Pancreas (tissue), 10 donors: ENCODE results near the gene ATG10. TPM values are rescaled to one million over a fixed set of nuclear protein-coding genes. Genes with fewer than 3 reads are reported as not detected.

Experiments used
- ATAC-seq, 4 donors: fragments of 200-7000 bp; cut with Tn5 transposase; one replicate each; pipeline versions ENCODE4 v1.8.0 to v1.9.1; 2020; ENCODE audit warnings: mild to moderate bottlenecking in 4 of 4, moderate library complexity in 4 of 4
- DNase-seq, 6 donors: peaks; one replicate each; pipeline ENCODE4 v3.0.0-alpha.2; 2020
- FAIRE-seq: peaks from 2 replicates; lab custom pipeline; 2012; peaks lifted over from hg19 to GRCh38; lab: Jason Lieb, UNC
- H3K27ac ChIP-seq, 4 donors: fragments of 200-600 bp; sonication (generic); 1 replicate in 3 of 4; 2 replicates in 1 of 4; pipeline versions ENCODE4 v1.5.0 to v1.8.0; 2020
- H3K27me3 ChIP-seq, 4 donors: fragments of 200-600 bp; one replicate each; pipeline ENCODE4 v1.8.0; 2021
- H3K36me3 ChIP-seq, 3 donors: fragments of 200-600 bp; sonication (generic) in 1 of 3; one replicate each; pipeline versions ENCODE4 v1.5.0 to v1.8.0; 2020 to 2021
- H3K4me1 ChIP-seq, 3 donors: fragments of 200-600 bp; one replicate each; pipeline ENCODE4 v1.8.0; 2021
- H3K4me3 ChIP-seq, 4 donors: fragments of 200-600 bp; sonication (generic) in 2 of 4; one replicate each; pipeline versions ENCODE4 v1.5.0 to v1.8.0; 2020 to 2021
- H3K9me3 ChIP-seq, 4 donors: fragments of 200-600 bp; one replicate each; pipeline ENCODE4 v1.8.0; 2021
- CTCF ChIP-seq, 4 donors: fragments of 200-600 bp; sonication (generic) in 3 of 4; IDR thresholded peaks; one replicate each; pipeline versions ENCODE4 v1.5.0 to v1.8.0; 2021; ENCODE audit warnings: antibody characterized with exemption in 4 of 4
- WGBS, 2 donors: extraction: QIAGEN DNeasy Blood & Tissue Kit; methylation state at CpG; one replicate each; pipeline ENCODE4 v1.1.7; 2013; 5-methylcytosine and 5-hydroxymethylcytosine counted together
- intact Hi-C, 3 donors: fragments of 100-400 bp; cut with DNase I; formaldehyde crosslinking; loops; one replicate each; pipeline versions ENCODE4 v1.11.1 to v1.14.2; 2022
- polyA plus RNA-seq, 2 donors: library from polyadenylated mRNA; stranded (reverse); fragments of 200-250 nt; gene quantifications; one replicate each; pipeline ENCODE4 v1.2.3, GENCODE V29; 2013
- total RNA-seq, 6 donors: library from RNA; stranded (reverse); fragmentation: NEBNext Ultra II Directional in 4 of 6; extraction: Animal tissue kit (Norgen Biotek cat#: 25700) in 4 of 6; gene quantifications; one replicate each; pipeline versions ENCODE4 v1.2.1 to v1.2.4, GENCODE V29; 2021 to 2023
- donor health status: healthy with polysubstance abuse.
- donor health status: DM: no; HTN: no; CAD: no; lungs with moderate emphysema.
- donor health status: DM: no; HTN: no; CAD: no.
- donor health status: control.
- donor health status: control.
- donor health status: Bipolar disorder and iron deficiency.
- donor health status: DM: yes; HTN: yes; CAD: no.
- donor health status: DM: no; HTN: no; CAD: no.
- donor health status: DM: no; HTN: no; CAD: no.
- donor health status: DM: yes; HTN: yes; CAD: no.

ATG10 gene
- total and polyA plus RNA-seq, 8 donors = 3.3 to 5.2 (median 3.5) TPM

DNA sequence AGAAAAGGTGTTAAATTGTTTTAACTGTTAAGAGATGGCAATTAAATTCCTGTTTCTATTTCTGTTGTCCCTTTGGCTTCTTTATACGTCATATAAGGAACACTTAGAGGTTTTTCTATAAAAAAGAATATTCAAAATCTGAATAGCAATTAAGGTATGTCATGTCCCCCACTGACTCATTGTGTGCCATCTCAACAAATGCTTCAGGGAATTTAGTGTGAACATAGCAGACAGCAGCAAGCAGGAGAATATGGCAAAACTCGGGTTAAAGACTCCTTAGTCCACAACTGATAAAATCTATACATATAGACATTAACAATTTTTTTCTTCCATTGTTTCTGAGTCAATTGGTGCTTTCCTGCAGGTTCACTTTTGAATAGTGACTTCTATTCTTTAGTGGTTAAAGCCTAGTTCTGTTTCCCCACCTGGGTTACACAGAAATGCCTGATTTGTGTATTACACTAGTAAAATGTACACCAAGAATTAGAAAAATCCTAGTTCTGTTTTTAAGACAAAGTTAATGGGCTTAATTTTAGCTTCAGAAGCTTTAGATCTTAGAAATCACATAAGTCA is 324.2 kb downstream of the ATG10 start:
- intact Hi-C loops = no loop called here
- Histone ChIP-seq H3K27me3 (no peaks in the 10 kb centered on the region), H3K27ac (no peak overlapping the region), H3K9me3 (no peaks in the 10 kb centered on the region), H3K36me3 (no peaks in the 10 kb centered on the region), H3K4me1 (no peaks in the 10 kb centered on the region), H3K4me3 (no peak overlapping the region)
- 81 to 86% methylated on average over 2 of the region's 2 CpGs for WGBS, 2 donors
- DNase-seq (no peak), ATAC-seq (no peak), FAIRE-seq (no peak)
- TF ChIP-seq CTCF (IDR thresholded peaks at IDR 0.05) = no peak

DNA sequence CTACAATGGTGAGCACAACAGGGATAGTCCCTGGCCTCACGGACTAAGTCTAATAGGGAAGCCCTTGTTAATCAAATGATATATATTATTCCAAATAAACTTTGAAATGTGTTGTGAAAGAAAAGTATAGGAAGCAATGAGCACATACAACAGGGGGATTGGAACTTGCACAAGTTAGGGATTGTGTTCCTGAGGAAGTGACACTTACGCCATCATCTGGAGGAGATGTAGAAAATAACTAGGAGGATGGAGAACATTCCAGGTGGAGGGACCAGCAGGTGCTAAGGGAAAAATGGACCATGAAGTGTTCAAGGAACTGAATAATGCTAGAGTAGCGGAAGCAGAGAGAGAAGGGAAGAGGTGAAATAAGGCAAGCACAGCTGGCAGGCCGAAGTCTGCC is 325.1 kb downstream of the ATG10 start:
- Histone ChIP-seq H3K4me3 (no peak overlapping the region), H3K4me1 (no peaks in the 10 kb centered on the region), H3K27ac (no peak overlapping the region), H3K9me3 (no peaks in the 10 kb centered on the region), H3K36me3 (no peaks in the 10 kb centered on the region), H3K27me3 (no peaks in the 10 kb centered on the region)
- ATAC-seq (no peak), FAIRE-seq (no peak), DNase-seq (no peak)
- WGBS, 2 donors = 91 to 93% methylated on average over 4 of the region's 4 CpGs
- TF ChIP-seq CTCF (IDR thresholded peaks at IDR 0.05) = no peak
- intact Hi-C loops = no loop called here

- 63 to 74% methylated on average over 3 of the region's 3 CpGs for WGBS, 2 donors
Observed at GRCh38 chr5:82297711-82298110, 325.9 kb downstream of the ATG10 start.

DNA sequence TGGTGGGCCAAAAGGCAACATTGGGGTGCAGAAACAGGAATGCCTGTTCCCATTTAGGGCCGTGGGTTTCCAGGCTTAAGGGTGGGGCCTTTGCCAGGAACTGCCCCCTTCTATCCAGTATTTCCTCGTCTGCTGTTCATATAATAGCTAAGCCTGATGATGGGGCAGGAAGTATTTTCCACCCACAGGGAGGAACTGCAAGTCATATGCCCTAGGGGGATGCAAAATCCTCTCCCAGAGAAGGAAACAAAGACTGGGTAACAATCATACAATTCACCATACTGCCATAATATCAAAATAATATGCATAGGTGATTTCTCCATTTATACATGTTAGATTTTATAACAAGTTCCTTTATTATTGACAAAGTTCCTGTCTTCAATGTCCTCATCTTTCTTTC is 326.8 kb downstream of the ATG10 start:
- WGBS, 2 donors = 55 to 57% methylated on average over 2 of the region's 2 CpGs
- TF ChIP-seq CTCF (IDR thresholded peaks at IDR 0.05) = no peak
- ATAC-seq (no peak), FAIRE-seq (no peak), DNase-seq (no peak)
- no peaks in the 10 kb centered on the region for H3K4me1 ChIP-seq
- no peaks in the 10 kb centered on the region for H3K36me3 ChIP-seq
- intact Hi-C loops = no loop called here
- H3K9me3 ChIP-seq = no peaks in the 10 kb centered on the region
- no peak overlapping the region for H3K27ac ChIP-seq
- H3K27me3 ChIP-seq = no peaks in the 10 kb centered on the region
- no peak overlapping the region for H3K4me3 ChIP-seq

More at GRCh38 chr5:82297711-82298110, 325.9 kb downstream of the ATG10 start:
- no peaks in the 10 kb centered on the region for H3K4me1 ChIP-seq
- TF ChIP-seq CTCF (IDR thresholded peaks at IDR 0.05) = no peak
- no peaks in the 10 kb centered on the region for H3K27me3 ChIP-seq
- H3K27ac ChIP-seq = no peak overlapping the region
- no peak overlapping the region for H3K4me3 ChIP-seq
- H3K36me3 ChIP-seq = no peaks in the 10 kb centered on the region
- intact Hi-C loops = no loop called here
- DNase-seq (no peak), ATAC-seq (no peak), FAIRE-seq (no peak)
- H3K9me3 ChIP-seq = no peaks in the 10 kb centered on the region

- Histone ChIP-seq H3K27me3 (no peaks in the 10 kb centered on the region), H3K4me1 (no peaks in the 10 kb centered on the region), H3K4me3 (no peak overlapping the region), H3K36me3 (no peaks in the 10 kb centered on the region), H3K27ac (no peak overlapping the region), H3K9me3 (no peaks in the 10 kb centered on the region)
- 95 to 99% methylated on average over 3 of the region's 3 CpGs for WGBS, 2 donors
- FAIRE-seq (no peak), DNase-seq (no peak), ATAC-seq (no peak)
- TF ChIP-seq CTCF (IDR thresholded peaks at IDR 0.05) = no peak
- intact Hi-C loops = no loop called here
Observed at GRCh38 chr5:82301190-82301589, 329.4 kb downstream of the ATG10 start.

Other genes with a start within 250 kb of the ATG10 start
- gene SSBP2, start 220.9 kb upstream of the ATG10 start, total RNA-seq = 10 to 100 TPM; 10.1 to 16.9 (median 15.8) TPM
- 10 to 100 TPM in 1 of 2 donors, 1 to 10 TPM in 1; 8.6 to 20.7 TPM for gene SSBP2, start 220.9 kb upstream of the ATG10 start, polyA plus RNA-seq